OCI-LY1 (cell line): ENCODE data around the gene TSPAN10.

ENCODE experiments used
- H2AFZ ChIP-seq: fragments of 200-600 bp; sonication (generic), shearing (Covaris generic); 2 replicates; pipeline ENCODE4 v1.6.0; 2014; ENCODE audit warnings: antibody characterized with exemption, mild to moderate bottlenecking, low read length
- H3F3A ChIP-seq: fragments of 200-600 bp; sonication (generic), shearing (Covaris generic); 2 replicates; pipeline ENCODE4 v1.6.0; 2014; ENCODE audit warnings: mild to moderate bottlenecking, antibody characterized with exemption, low read length, moderate library complexity; ENCODE audit not compliant: insufficient read depth
- H3K27ac ChIP-seq: fragments of 200-600 bp; sonication (generic); 2 replicates; pipeline ENCODE4 v1.5.1; 2014; ENCODE audit warnings: low read length, mixed run types, mild to moderate bottlenecking, low read depth; ENCODE audit not compliant: poor library complexity, severe bottlenecking
- H3K27me3 ChIP-seq: fragments of 200-600 bp; sonication (generic); 2 replicates; pipeline ENCODE4 v1.6.0; 2014; ENCODE audit warnings: antibody characterized with exemption, mild to moderate bottlenecking, low read length, moderate library complexity; ENCODE audit not compliant: insufficient read depth
- H3K36me3 ChIP-seq: fragments of 200-600 bp; sonication (generic); 2 replicates; pipeline ENCODE4 v1.6.1; 2014; ENCODE audit warnings: mild to moderate bottlenecking, antibody characterized with exemption, low read length, moderate library complexity, mixed read lengths; ENCODE audit not compliant: insufficient read depth
- H3K4me1 ChIP-seq: fragments of 200-600 bp; sonication (generic); 2 replicates; pipeline ENCODE4 v1.5.1; 2014; ENCODE audit warnings: mild to moderate bottlenecking, low read length, moderate library complexity; ENCODE audit not compliant: insufficient read depth, severe bottlenecking
- H3K4me2 ChIP-seq: fragments of 200-600 bp; sonication (generic), shearing (Covaris generic); 2 replicates; pipeline ENCODE4 v1.6.1; 2014; ENCODE audit warnings: low read length
- H3K4me3 ChIP-seq: fragments of 200-600 bp; sonication (generic); 2 replicates; pipeline ENCODE4 v1.5.1; 2014; ENCODE audit warnings: low read length, low read depth, mild to moderate bottlenecking, mixed read lengths; ENCODE audit not compliant: poor library complexity, severe bottlenecking
- H3K79me2 ChIP-seq: fragments of 200-600 bp; shearing (Covaris generic); 2 replicates; pipeline ENCODE4 v1.6.1; 2016; ENCODE audit warnings: mixed run types, low read length, mixed read lengths; ENCODE audit not compliant: insufficient read depth
- H3K9ac ChIP-seq: fragments of 200-600 bp; sonication (generic), shearing (Covaris generic); 2 replicates; pipeline ENCODE4 v1.6.1; 2014; ENCODE audit warnings: mild to moderate bottlenecking, low read length, mixed read lengths
- H3K9me2 ChIP-seq: fragments of 200-600 bp; sonication (generic), shearing (Covaris generic); 2 replicates; pipeline ENCODE4 v1.6.1; 2014; ENCODE audit warnings: low read depth, mild to moderate bottlenecking, low read length, mixed read lengths
- H3K9me3 ChIP-seq: fragments of 200-600 bp; shearing (Covaris generic); 2 replicates; pipeline ENCODE4 v1.6.1; 2014; ENCODE audit warnings: low read length, mixed read lengths
- H4K20me1 ChIP-seq: fragments of 200-600 bp; sonication (generic), shearing (Covaris generic); 2 replicates; pipeline ENCODE4 v1.6.0; 2016; ENCODE audit warnings: mild to moderate bottlenecking, low read length; ENCODE audit not compliant: insufficient read depth
- CTCF ChIP-seq: fragments of 200-600 bp; sonication (generic), shearing (Covaris generic); IDR thresholded peaks from 2 replicates; pipeline ENCODE4 v1.5.1; 2017; ENCODE audit warnings: mild to moderate bottlenecking, antibody characterized with exemption, low read length, moderate library complexity, mixed read lengths
- EZH2 ChIP-seq: fragments of 200-600 bp; sonication (generic), shearing (Covaris generic); IDR thresholded peaks from 2 replicates; pipeline ENCODE4 v1.8.0; 2017; ENCODE audit warnings: borderline replicate concordance, mixed run types, mild to moderate bottlenecking, antibody characterized with exemption, low read length, moderate library complexity, mixed read lengths

Gene TSPAN10

GRCh38 chr17:81695211-81695610 lies 58.2 kb downstream of the TSPAN10 start:
- Histone ChIP-seq H2AFZ (no peak overlapping the region), H3K9me2 (no peaks in the 10 kb centered on the region), H3K79me2 (no peaks in the 10 kb centered on the region), H3K9ac (no peak overlapping the region), H3K4me3 (no peak overlapping the region), H4K20me1 (no peaks in the 10 kb centered on the region), H3F3A (no peaks in the 10 kb centered on the region), H3K9me3 (no peaks in the 10 kb centered on the region), H3K36me3 (peaks cover 93% of the 10 kb centered on the region), H3K4me1 (no peaks in the 10 kb centered on the region), H3K27me3 (no peaks in the 10 kb centered on the region), H3K4me2 (no peak overlapping the region), H3K27ac (no peak overlapping the region)
- no peak for TF ChIP-seq CTCF
- no peak for TF ChIP-seq EZH2

GRCh38 chr17:81695801-81696200 lies 58.8 kb downstream of the TSPAN10 start:
- H3K27ac ChIP-seq = no peak overlapping the region
- no peaks in the 10 kb centered on the region for H3K79me2 ChIP-seq
- H3K9ac ChIP-seq = no peak overlapping the region
- no peak for TF ChIP-seq EZH2
- H3K36me3 ChIP-seq = peaks cover 90% of the 10 kb centered on the region
- peaks cover 4% of the 10 kb centered on the region for H3K4me1 ChIP-seq
- H3K4me2 ChIP-seq = no peak overlapping the region
- no peaks in the 10 kb centered on the region for H3K9me3 ChIP-seq
- H4K20me1 ChIP-seq = no peaks in the 10 kb centered on the region
- H3K9me2 ChIP-seq = no peaks in the 10 kb centered on the region
- no peak overlapping the region for H2AFZ ChIP-seq
- H3F3A ChIP-seq = no peaks in the 10 kb centered on the region
- no peak overlapping the region for H3K4me3 ChIP-seq
- no peaks in the 10 kb centered on the region for H3K27me3 ChIP-seq

- Histone ChIP-seq H3K9me2 (no peaks in the 10 kb centered on the region), H3K4me3 (no peak overlapping the region), H3K4me2 (no peak overlapping the region), H2AFZ (no peak overlapping the region), H3K9me3 (no peaks in the 10 kb centered on the region), H3K36me3 (peaks cover 90% of the 10 kb centered on the region), H3K9ac (no peak overlapping the region), H3K27ac (no peak overlapping the region), H3K4me1 (peaks cover 9% of the 10 kb centered on the region), H3F3A (no peaks in the 10 kb centered on the region), H4K20me1 (no peaks in the 10 kb centered on the region), H3K27me3 (no peaks in the 10 kb centered on the region), H3K79me2 (peaks cover 5% of the 10 kb centered on the region; the same call in 1 of the 2 replicates)
- TF ChIP-seq EZH2 (no peak), CTCF (no peak)
These were observed 59.4 kb downstream of the TSPAN10 start for GRCh38 chr17:81696218-81696941.
